Measurements from ENCODE around the gene HAUS3.

DNA sequence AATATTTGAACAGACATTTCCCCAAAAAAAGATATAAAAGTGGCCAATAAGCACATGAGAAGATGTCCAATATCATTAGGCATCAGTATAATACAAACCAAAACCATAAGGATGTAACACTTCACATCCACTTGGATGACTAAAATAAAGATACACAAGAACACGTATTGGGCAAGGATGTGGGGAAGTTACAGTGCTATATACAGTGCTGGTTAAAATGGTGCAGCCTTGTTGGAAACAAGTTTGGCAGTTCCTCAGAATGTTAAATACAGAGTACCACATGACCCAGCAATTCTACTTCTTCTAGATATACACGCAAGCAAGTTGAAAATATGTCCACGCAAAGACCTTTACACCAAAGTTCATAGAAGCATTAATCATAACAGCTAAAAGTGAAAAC is 58.9 kb downstream of the HAUS3 start:
- TF ChIP-seq, protein P1, sequence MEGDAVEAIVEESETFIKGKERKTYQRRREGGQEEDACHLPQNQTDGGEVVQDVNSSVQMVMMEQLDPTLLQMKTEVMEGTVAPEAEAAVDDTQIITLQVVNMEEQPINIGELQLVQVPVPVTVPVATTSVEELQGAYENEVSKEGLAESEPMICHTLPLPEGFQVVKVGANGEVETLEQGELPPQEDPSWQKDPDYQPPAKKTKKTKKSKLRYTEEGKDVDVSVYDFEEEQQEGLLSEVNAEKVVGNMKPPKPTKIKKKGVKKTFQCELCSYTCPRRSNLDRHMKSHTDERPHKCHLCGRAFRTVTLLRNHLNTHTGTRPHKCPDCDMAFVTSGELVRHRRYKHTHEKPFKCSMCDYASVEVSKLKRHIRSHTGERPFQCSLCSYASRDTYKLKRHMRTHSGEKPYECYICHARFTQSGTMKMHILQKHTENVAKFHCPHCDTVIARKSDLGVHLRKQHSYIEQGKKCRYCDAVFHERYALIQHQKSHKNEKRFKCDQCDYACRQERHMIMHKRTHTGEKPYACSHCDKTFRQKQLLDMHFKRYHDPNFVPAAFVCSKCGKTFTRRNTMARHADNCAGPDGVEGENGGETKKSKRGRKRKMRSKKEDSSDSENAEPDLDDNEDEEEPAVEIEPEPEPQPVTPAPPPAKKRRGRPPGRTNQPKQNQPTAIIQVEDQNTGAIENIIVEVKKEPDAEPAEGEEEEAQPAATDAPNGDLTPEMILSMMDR (IDR thresholded peaks at IDR 0.05; ENCODE audit: poor library complexity) = no peak
- TF ChIP-seq EZH2 (IDR thresholded peaks at IDR 0.05; ENCODE audit: borderline replicate concordance) (no peak), EZH2phosphoT487 (IDR thresholded peaks at IDR 0.05; ENCODE audit: low read depth, severe bottlenecking, unreplicated experiment) (no peak)

All from hepatocyte (in vitro differentiated cells).